ENCODE measurements around the gene KRCC1. TPM values are rescaled to one million over a fixed set of nuclear protein-coding genes. Genes with fewer than 3 reads are reported as not detected.

The KRCC1 gene
- 14.0 and 20.0 TPM in 2 replicates for total RNA-seq

GRCh38 chr2:88055371-88056128, at the start of gene KRCC1:
KRCC1 (minus strand) TSS chr2:88055783; CDS start chr2:88028563, 27,220 bp downstream.

GRCh38 chr2:88067598-88067997, 12.0 kb upstream of the KRCC1 start, which contains the start of gene SMYD1:
SMYD1 (plus strand) TSS chr2:88067825; CDS start chr2:88067865, 40 bp downstream.

GRCh38 chr2:88016086-88016959, 39.3 kb downstream of the KRCC1 start, which contains the start of gene RNU2-63P:
RNU2-63P (minus strand) TSS chr2:88016547.

Small RNA genes lying within 50 kb of the gene (small RNA-seq; reads per million reads assigned to genes)
- not detected for gene MIR4780
- gene RNU2-63P: 70.1 reads per million, percentile 98 among the genes with 10 or more reads in this experiment

Other genes starting within 250 kb of the KRCC1 start
- gene RGPD2, start 230.0 kb downstream of the KRCC1 start, total RNA-seq: 0.33 and 3.1 TPM in 2 replicates
- gene RNU2-63P, start 39.2 kb downstream of the KRCC1 start, total RNA-seq: not detected in 2 replicates
- not detected in 2 replicates for gene SMYD1, start 12.0 kb upstream of the KRCC1 start, total RNA-seq
- gene FABP1, start 72.3 kb upstream of the KRCC1 start, total RNA-seq: not detected in 2 replicates
- 0.10 TPM in 1 of 2 replicates, not detected in the other for gene THNSL2, start 114.6 kb upstream of the KRCC1 start, total RNA-seq

Measured in vein endothelial cell (primary cell).